Stimulated activated CD4-positive, alpha-beta T cell treated with anti-CD3 and anti-CD28 coated beads, Interleukin-1b, Interleukin-23, amount 100 ng/mL, for 48 hours (primary cell): ENCODE results near the gene TNNT2.

ENCODE experiments used
- DNase-seq: peaks from one replicate; pipeline ENCODE4 v3.0.0-alpha.2; 2020

Gene TNNT2

DNA sequence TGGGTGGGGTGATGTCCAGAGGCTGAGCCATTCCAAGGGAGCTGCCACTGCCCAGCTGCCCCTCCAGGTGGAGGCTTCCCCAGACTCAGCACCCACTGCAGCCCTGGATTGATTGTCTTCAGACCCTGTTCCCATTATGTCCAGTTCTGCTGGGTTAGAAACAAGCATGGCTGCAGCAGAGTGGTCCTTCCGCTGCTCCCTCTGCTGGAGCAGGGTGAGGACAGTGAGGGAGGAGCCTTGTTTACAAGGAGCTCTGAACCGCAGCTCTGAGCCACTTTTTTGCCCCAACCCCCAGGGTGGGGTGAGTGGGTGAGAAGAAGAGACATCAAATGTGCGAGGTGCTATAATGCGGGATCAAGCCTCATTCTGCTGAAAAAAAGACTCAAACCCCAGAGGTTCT is 2.3 kb downstream of the TNNT2 start:
- no peak for DNase-seq

DNA sequence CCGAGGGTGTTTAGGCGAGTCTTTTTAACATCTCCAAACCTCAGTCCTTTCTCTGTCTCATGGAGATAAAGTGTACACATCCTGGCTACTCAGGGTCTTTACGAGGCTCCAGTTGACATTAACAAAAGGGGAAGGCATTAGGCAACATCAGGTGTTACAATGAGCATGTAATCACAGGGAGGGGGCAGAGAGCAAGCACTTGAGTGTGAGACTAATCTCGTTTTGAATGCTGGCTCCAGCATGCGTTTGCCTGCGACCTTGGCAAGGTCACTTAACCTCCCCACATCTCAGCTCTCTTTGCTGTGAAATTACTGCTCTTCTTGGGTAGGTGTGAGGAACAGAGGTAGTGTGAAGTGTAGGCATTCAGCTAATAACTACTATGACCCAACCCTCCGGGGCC is 3.1 kb downstream of the TNNT2 start:
- DNase-seq, result no peak

DNA sequence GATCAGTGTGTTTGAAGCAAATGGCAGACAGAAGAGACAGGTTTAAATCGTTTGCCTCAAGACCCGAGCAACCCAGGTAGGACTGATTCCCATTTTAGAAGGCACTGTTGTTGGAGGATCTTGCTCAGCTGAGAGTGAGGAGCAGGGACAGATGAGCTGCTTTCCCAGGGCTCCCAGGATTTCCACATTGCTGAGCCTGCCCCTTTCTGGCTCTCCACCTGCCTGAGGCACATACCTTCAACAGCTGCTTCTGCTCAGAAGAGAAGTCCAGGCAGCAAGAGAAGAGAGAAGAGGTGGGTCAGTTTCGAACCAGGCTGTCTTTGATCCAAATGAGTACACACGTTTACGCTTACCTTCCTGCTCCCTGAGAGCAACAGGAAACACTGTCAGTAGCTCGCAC is 5.7 kb downstream of the TNNT2 start:
- no peak for DNase-seq

DNA sequence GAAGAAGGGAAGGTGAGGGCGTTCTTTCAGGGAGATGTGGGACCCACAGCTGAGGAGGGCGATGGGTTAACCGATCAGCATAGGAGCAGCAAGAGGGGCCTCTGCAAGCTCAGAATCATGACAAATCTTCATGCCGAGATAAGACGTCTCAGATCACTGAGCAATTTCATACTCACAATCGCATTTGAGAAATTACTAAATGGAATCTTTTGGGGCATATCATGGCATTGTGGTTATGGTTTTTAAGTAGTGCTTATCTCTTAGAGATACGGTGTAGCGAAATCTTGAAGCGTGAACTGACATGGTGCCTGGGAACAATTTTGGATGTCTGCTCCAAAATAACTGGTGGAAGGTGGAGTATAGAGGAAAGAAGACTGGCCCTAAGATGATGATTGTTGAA is 6.2 kb downstream of the TNNT2 start:
- no peak for DNase-seq

DNA sequence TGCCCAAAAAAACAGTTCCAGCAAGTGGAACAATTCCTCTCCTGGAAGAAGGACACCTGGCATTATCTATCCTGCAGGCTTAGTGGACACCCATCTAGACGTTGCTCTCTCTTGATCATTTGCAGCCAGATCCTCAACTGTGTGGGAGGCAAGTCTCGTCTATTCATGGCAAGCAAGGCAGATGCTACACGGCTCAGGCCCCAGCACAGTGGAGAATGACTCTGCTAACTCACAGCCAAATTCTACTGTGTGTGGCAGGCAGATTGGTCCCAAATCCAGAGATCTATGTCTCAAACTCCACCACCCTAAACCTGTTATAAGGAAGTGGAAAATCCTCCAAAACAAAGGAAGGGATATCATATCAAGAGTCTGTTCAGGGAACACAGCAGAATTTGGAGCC is 7.0 kb downstream of the TNNT2 start:
- DNase-seq, result no peak

DNA sequence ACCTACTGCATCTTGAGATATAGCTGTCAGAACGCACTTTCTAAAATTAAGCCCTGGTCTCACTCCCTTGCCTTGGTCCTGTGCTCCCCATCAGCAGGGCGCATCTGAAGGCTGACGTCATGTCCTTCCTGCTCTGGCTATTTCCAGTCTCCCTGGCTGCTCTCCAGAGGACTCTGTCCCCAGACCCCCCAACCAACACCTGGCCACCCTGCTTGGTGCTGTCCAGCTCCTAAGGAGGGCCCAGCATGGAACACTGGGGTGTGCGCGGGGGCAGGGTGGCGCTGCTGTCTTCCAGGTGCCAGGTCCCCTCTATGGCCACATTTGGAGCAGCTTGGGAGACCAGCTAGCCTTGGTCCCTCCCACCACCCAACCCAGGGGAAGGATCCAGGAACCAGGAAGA is 8.3 kb downstream of the TNNT2 start:
- DNase-seq, result no peak

DNA sequence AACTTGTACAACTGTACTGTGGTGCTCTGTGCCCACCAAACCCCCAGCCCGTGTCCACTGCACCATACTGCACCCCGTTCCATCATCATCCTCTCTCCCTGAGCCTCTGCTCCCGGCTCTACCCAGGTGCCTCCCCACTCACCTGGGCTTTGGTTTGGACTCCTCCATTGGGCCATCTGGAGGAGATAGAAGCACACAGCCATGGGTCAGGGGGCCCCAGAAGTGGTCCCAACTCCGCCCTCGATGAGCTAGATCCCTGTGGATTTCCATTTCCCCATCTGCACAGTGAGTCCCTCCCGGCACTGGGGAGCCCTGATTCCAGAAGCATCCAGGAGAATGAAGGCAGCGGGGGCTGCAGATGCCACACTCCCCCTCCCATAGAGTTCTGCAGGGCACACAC is 10.8 kb downstream of the TNNT2 start:
- DNase-seq, result no peak

DNA sequence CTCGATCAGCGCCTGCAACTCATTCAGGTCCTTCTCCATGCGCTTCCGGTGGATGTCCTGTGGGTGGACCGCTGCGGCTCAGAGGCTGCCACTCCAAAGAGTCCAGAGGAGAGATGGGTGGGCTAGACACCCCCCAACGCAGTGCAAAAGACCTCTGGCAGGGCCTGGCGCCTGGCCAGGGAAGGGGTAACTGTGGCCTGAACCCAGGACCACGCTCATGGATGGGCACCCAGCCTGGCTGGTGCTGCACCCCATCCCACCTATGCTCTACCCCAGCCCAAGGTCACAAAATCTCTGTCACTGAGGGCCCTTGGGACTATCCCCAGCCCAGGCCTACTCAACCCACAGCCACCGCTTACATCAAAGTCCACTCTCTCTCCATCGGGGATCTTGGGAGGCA is 12.2 kb downstream of the TNNT2 start:
- DNase-seq, result no peak

DNA sequence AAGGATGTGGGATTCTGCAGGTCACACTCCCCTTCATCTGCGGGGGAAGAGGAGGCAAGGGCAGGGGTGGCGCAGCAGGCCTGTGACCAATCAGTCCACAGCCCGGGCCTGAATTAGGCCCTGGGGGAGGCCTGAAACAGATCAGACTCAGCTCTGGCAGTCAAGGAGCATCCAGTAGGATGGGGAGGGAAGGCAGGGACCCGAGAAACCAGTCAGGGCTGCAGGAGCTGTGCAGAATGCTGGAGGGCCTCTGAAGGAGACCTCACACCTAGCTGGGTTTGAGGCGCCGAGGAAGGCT is 12.7 kb downstream of the TNNT2 start:
- DNase-seq, result no peak

DNA sequence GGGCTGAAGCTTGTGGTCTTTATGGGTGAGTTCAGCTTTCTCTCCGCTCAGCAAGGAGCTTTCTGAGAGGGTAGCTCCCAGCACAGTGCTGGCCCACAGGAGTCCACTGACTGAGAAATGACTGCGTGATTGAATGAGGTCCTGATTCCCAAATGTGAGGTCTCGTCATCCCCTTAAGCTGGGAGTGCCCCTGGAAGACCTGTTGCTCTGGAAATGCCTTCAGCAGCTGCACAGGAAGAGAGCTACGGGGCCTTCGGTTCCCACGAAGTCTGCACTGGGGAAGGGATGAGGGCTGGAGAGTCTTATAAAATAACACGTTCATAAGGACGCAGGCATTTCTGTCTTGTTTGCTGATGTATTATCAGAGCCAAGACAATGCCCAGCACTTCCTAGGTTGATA is 14.0 kb downstream of the TNNT2 start:
- DNase-seq, result no peak

DNA sequence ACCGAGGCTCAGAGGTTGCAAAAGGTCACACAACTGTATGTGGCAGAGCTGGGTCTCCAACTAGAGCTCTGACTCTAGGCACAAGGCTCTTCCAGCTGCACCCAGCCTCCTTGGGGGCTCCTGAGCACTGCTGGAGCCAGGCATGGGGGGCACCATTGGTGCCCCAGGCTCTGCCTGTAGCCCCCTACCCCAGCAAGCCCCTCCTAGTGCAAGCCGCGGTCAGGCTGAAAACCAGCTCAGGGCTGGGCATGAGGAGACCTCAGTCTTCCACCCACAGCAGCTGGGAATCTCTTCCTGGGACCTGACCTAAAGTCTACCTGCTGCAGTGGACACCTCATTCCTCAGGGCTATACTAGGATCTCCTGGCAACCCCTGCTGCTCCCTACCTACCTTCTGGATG is 14.6 kb downstream of the TNNT2 start:
- no peak for DNase-seq

DNA sequence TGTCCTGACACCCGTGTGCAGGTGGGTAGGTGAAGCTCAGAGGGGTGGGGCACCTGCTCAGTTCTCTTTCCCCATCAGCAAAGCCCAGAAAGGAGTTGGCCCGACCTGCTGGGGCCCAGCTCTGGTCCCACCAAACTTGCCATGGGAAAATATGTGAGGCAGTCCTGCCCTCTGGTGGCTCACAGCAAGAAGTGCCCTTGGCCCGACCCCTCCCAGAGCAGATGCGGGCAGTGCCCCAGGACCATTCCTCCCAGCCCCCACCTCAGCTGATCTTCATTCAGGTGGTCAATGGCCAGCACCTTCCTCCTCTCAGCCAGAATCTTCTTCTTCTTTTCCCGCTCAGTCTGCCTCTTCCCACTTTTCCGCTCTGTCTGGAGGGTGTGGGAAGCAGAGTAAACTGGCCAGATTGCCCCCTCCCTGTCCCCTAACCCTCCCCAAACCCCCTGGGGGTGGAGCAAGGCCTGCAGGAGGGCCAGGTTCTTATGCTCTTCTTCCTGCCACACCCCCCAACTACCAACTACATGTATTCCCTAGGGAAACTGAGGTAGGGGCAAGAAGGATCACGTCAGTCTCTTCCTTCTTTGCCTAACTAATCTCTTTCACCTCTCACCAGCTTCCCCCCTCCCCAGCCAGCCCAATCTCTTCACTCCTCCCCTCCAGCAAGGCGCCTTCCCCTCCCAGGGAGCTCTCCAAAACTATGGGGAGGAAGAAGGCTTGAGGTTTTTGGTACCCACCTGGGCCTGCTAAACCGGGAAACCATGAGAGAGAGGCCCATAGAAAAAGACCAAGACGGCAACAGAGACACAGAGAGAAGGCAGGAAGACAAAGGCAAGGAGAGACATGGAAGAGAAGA is 15.6 kb downstream of the TNNT2 start:
- DNase-seq, result peak; percentile 25

DNA sequence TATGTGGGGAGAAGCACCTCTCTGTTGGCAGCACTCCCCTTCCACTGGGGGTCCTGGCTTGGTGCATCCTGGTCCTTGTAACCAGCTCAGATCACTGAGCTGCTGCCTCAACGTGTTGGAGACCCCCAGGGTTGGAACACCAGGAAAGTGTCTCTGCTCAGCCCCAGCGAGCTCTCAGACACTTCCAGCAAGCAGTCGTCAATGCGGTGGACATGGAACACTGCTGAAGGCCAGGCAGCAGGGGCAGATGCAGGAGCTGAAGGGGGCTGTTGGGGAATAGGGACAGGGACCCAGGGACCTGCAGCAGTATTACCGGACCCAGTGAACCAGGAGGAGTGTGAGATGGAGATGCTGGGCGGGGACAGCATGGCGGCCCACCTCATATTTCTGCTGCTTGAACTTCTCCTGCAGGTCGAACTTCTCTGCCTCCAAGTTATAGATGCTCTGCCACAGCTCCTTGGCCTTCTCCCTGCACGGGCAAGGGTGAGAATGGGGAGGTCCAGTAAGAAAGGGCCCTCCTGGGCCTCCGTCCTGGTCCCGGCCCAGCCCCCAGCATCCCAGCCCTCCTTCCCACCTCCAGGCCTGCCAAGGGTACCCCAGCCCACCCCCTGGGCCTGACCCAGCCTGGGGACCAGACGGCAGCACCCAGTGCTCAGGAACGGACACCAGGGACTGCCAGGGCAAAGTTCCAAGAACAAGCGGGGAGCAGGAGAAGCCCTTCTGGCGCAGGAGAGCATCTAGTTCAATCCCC is 16.4 kb downstream of the TNNT2 start:
- DNase-seq, result no peak

DNA sequence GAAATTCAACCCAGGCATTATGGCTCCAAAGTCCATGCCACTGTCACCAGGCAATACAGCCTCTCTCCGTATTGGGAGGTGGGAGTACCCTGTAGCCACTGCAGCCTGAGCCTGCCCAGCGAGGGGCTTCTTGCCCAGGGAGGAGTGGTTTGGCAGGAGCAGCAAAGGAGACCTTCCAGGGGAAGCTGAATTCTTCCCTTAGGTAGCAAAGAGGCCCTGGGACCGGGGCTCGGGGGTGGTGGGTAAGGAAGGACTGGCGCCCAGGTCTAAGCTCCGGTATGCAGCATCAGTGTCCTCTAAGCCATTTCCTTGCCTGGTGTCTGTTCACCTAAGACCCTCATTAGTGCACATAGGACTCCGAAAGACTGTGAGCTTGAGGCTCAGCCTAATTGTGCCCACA is 17.0 kb downstream of the TNNT2 start:
- no peak for DNase-seq

DNA sequence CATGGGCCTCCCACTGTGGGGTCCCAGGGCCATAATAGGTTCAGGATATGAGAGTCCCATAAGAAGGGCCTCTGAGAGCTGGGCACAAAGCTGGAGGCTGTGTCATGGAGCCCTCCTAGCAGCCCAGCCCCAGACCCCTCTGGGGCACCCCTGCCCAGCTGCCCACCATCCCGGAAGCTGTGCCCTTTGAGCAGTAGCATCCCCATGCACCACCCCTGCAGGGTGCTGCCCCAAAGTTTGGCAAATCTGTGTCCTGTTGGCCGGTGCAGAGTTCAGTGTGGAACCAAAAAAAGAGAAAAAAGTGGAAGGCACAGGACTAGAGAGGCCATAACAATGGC is 17.6 kb downstream of the TNNT2 start:
- DNase-seq, result no peak

DNA sequence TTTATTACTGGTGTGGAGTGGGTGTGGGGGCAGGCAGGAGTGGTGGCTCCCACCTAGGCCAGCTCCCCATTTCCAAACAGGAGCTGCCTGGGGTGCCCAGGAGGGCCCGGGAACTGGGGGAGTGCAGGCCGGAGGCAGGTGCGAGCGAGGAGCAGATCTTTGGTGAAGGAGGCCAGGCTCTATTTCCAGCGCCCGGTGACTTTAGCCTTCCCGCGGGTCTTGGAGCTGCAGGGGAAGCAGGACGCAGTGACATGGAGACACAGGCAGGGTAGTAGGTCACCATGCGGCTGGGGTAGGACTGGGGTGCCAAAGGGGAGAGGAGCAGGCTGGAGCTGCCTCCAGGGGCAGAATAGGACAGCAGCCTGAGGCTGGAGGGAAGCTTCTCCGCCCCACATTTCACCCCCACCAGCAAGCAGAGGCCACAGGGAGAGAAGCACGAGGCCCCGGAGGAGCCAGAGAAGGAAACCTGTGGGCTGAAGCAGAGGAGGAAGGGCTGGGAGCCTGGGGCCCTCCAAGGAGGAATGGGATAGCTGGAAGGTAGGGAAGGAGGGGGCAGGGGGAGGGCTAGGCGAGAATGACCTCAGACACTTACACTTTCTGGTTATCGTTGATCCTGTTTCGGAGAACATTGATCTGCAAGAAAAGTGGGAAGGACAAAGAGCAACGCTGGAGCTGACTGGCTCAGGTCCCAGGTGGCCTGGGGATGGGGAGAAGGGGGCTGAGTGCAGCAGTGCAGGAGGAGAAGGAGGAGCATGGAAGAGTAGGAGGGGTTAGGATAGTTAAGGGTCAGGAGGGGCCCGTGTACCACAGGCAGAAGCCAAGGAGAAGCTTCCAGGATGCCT is 18.2 kb downstream of the TNNT2 start:
- DNase-seq, result no peak

DNA sequence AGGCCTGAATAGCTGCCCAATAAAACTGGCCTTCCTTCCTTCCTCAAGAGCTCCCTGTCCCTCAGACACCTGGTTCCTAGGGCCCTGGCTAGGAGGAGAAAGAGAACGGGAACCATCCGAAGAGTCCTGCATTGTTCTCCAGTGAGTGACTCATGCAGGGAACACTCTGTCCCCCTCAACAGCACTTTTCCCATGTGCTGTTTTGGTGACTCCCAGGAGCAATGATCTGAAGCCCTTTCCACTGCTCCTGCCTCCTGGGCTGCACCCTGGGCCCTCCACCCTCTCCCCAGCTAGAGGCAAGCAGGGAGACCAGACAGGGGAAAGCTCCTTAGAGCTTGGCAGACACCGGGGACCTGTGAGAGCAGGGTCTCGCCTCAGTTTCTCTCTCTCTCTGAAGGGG is 18.9 kb downstream of the TNNT2 start:
- DNase-seq, result no peak

DNA sequence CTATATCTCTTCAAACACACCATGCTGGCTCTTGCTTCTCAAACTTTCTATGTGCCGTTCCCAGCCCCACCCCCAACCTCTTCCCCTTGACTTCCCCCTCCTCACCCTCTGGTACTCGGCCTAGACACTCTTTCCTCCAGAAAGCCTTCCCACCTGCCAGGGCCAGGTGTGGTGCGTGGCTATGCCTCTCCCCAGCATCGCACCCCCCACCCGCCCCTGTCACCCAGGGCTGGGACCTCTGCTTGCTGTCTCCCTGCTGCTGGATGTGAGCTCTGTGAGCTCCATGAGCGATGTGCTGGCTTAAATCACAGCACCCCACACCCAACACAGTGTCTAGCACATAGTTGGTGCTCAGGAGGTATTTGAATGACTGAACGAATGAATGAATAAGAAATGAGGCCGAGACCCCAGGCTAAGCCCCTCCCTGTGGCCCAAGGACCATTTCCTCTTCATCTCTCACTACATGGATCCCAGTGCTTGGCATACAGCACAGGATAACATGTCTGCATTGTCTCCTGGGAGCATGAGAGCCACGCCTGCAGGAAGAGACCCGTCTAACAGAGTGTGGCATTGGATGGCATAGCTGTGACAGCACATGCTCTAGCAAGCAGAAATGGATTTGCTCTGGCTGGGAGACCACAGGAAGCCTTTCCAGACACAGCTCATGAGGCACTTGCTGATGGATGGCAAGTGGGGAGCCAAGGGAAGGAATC is 19.7 kb downstream of the TNNT2 start:
- no peak for DNase-seq

DNA sequence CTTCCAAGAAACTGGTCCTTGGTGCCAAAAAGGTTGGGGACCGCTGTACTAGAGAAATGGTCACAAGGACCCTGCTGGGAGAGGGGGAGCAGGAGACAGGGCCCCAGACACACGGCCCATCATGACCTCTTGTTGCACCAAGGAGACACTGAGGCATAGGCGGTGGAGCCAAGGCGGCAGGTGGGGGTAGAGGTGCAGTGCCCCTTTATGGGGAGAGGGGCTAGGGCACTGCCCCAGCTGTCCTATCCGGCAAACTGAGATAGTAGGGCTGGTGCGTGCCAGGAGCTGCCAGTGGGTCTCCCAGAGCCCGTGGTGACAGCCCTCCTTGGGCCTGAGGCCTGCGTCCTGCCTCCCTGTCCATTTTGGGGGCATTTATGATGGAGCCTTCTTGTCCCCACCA is 20.3 kb downstream of the TNNT2 start:
- no peak for DNase-seq

DNA sequence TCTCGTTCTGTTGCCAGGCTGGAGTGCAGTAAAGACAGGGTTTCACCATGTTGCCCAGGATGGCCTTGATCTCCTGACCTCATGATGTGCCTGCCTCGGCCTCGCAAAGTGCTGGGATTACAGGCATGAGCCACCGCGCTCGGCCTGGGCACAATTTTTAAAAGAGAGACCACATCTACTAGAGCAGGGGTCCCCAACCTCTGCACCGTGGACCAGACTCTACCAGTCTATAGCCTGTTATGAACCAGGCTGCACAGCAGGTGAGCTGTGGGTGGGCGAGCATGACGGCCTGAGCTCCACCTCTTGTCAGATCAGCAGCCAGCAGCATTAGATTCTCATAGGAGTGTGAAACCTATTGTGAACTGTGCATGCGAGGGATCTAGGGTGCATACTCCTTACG is 20.8 kb downstream of the TNNT2 start:
- no peak for DNase-seq

DNA sequence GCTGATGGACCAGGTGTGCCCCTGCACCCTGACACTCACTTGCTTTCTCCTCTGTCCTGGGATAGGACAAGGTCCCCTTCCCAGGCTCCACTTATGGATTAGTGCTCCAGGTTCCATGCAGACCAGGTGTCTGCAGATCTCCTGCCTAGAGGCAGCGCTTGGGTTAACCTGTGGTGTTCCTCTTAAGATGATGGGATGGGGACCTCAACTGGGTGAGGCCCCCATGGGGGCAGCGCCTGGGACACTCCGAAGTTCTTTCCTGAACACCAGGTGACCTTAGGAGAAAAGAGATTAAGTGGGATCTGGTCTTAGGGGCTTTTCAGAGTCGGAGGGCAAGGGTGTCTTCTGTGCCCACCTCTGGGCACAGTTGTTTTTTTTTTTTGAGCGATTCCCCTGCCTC is 21.2 kb downstream of the TNNT2 start:
- DNase-seq, result no peak

DNA sequence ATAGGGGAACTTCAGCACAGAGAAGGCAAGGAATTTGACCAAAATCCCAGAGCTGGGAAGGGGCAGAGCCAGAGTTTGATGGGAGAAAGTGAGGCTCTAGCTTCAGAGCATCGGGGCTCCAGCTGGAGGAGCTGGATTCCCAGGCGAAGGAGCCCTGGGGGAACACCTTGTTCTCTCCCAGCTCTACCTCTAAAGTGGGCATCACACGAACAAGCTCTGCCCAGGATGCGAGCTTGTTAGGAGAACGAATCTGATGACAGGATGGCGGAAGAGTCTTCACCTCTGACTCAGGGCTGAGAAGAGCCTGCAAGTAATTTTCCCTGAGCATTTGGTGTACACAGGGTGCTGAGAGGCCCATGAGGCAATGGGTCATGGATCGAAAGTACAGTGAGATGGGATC is 22.0 kb downstream of the TNNT2 start:
- DNase-seq, result no peak

DNA sequence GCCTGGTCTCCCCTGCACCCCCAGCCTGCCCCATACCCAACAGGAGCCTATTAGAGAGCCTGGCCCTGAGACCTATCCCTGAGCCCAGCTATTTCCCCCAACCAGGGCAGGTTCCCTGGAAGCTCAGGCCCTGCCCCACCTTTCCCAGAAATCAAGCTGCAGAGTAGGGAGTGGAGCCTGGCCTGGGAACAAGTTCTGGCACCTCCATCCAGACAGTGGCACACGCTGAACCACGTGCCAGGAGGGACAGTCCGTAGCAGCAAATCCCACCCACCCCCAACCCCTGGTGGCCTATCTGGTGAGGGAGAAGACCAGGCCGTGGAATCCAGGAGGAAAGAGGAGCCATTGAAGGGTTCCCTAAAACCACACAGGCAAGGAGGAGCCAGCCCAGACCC is 22.6 kb downstream of the TNNT2 start:
- no peak for DNase-seq
